OCI-LY1 (cell line): ENCODE measurements around the gene SH3RF3.

ENCODE experiments used
- H2AFZ ChIP-seq: fragments of 200-600 bp; sonication (generic), shearing (Covaris generic); 2 replicates; pipeline ENCODE4 v1.6.0; 2014; ENCODE audit warnings: antibody characterized with exemption, mild to moderate bottlenecking, low read length
- H3F3A ChIP-seq: fragments of 200-600 bp; sonication (generic), shearing (Covaris generic); 2 replicates; pipeline ENCODE4 v1.6.0; 2014; ENCODE audit warnings: mild to moderate bottlenecking, antibody characterized with exemption, low read length, moderate library complexity; ENCODE audit not compliant: insufficient read depth
- H3K27ac ChIP-seq: fragments of 200-600 bp; sonication (generic); 2 replicates; pipeline ENCODE4 v1.5.1; 2014; ENCODE audit warnings: low read length, mixed run types, mild to moderate bottlenecking, low read depth; ENCODE audit not compliant: poor library complexity, severe bottlenecking
- H3K27me3 ChIP-seq: fragments of 200-600 bp; sonication (generic); 2 replicates; pipeline ENCODE4 v1.6.0; 2014; ENCODE audit warnings: antibody characterized with exemption, mild to moderate bottlenecking, low read length, moderate library complexity; ENCODE audit not compliant: insufficient read depth
- H3K36me3 ChIP-seq: fragments of 200-600 bp; sonication (generic); 2 replicates; pipeline ENCODE4 v1.6.1; 2014; ENCODE audit warnings: mild to moderate bottlenecking, antibody characterized with exemption, low read length, moderate library complexity, mixed read lengths; ENCODE audit not compliant: insufficient read depth
- H3K4me1 ChIP-seq: fragments of 200-600 bp; sonication (generic); 2 replicates; pipeline ENCODE4 v1.5.1; 2014; ENCODE audit warnings: mild to moderate bottlenecking, low read length, moderate library complexity; ENCODE audit not compliant: insufficient read depth, severe bottlenecking
- H3K4me2 ChIP-seq: fragments of 200-600 bp; sonication (generic), shearing (Covaris generic); 2 replicates; pipeline ENCODE4 v1.6.1; 2014; ENCODE audit warnings: low read length
- H3K4me3 ChIP-seq: fragments of 200-600 bp; sonication (generic); 2 replicates; pipeline ENCODE4 v1.5.1; 2014; ENCODE audit warnings: low read length, low read depth, mild to moderate bottlenecking, mixed read lengths; ENCODE audit not compliant: poor library complexity, severe bottlenecking
- H3K79me2 ChIP-seq: fragments of 200-600 bp; shearing (Covaris generic); 2 replicates; pipeline ENCODE4 v1.6.1; 2016; ENCODE audit warnings: mixed run types, low read length, mixed read lengths; ENCODE audit not compliant: insufficient read depth
- H3K9ac ChIP-seq: fragments of 200-600 bp; sonication (generic), shearing (Covaris generic); 2 replicates; pipeline ENCODE4 v1.6.1; 2014; ENCODE audit warnings: mild to moderate bottlenecking, low read length, mixed read lengths
- H3K9me2 ChIP-seq: fragments of 200-600 bp; sonication (generic), shearing (Covaris generic); 2 replicates; pipeline ENCODE4 v1.6.1; 2014; ENCODE audit warnings: low read depth, mild to moderate bottlenecking, low read length, mixed read lengths
- H3K9me3 ChIP-seq: fragments of 200-600 bp; shearing (Covaris generic); 2 replicates; pipeline ENCODE4 v1.6.1; 2014; ENCODE audit warnings: low read length, mixed read lengths
- H4K20me1 ChIP-seq: fragments of 200-600 bp; sonication (generic), shearing (Covaris generic); 2 replicates; pipeline ENCODE4 v1.6.0; 2016; ENCODE audit warnings: mild to moderate bottlenecking, low read length; ENCODE audit not compliant: insufficient read depth
- EZH2 ChIP-seq: fragments of 200-600 bp; sonication (generic), shearing (Covaris generic); IDR thresholded peaks from 2 replicates; pipeline ENCODE4 v1.8.0; 2017; ENCODE audit warnings: borderline replicate concordance, mixed run types, mild to moderate bottlenecking, antibody characterized with exemption, low read length, moderate library complexity, mixed read lengths
- TF ChIP-seq, protein P1 (sequence below): fragments of 200-600 bp; sonication (generic), shearing (Covaris generic); IDR thresholded peaks from 2 replicates; pipeline ENCODE4 v1.5.1; 2017; ENCODE audit warnings: mild to moderate bottlenecking, antibody characterized with exemption, low read length, moderate library complexity, mixed read lengths

SH3RF3 gene

DNA sequence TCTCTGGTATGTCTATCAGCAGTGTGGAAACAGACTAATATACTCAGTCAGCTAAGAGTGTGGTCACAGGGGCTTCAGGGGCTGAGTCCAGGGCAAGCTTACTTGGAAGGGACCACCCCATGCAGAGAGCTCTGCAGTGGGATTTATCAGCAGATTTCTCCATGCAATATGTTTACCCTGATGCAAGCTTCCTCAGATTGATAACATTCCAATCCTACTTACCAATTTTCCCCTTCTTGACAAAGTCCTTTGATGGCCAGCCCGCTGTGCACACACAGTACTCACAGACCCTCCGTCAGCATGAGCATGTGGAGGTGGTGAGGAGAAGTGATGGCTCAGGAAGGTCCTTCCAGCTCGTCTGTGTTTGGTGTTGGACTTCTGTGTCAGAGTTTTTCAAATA is 51.8 kb downstream of the SH3RF3 start:
- TF ChIP-seq, protein P1, sequence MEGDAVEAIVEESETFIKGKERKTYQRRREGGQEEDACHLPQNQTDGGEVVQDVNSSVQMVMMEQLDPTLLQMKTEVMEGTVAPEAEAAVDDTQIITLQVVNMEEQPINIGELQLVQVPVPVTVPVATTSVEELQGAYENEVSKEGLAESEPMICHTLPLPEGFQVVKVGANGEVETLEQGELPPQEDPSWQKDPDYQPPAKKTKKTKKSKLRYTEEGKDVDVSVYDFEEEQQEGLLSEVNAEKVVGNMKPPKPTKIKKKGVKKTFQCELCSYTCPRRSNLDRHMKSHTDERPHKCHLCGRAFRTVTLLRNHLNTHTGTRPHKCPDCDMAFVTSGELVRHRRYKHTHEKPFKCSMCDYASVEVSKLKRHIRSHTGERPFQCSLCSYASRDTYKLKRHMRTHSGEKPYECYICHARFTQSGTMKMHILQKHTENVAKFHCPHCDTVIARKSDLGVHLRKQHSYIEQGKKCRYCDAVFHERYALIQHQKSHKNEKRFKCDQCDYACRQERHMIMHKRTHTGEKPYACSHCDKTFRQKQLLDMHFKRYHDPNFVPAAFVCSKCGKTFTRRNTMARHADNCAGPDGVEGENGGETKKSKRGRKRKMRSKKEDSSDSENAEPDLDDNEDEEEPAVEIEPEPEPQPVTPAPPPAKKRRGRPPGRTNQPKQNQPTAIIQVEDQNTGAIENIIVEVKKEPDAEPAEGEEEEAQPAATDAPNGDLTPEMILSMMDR, result no peak
- no peaks in the 10 kb centered on the region for H3K79me2 ChIP-seq

DNA sequence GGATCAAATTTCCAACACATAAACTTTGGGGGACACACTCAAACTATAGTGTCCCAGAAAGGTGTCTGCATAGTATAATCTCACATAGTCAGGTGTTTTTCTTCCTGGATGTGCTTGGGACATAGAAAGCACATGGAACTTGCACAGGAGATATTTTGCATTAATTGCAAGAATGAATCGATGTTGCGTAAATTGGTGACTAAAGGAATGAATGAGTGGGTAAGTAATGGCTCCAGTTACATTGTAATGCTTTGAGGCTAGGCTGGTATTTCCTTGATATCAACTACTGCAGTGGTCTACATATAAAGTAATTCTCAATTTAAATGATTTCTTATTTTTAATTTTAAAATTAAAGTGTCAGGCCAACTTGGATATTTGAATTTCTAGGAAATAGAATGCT is 53.4 kb downstream of the SH3RF3 start:
- H3K27me3 ChIP-seq, result no peaks in the 10 kb centered on the region; the same call in 1 of the 2 replicates
- no peak overlapping the region for H2AFZ ChIP-seq
- H4K20me1 ChIP-seq, result no peaks in the 10 kb centered on the region
- H3K4me3 ChIP-seq, result no peak overlapping the region
- H3K9ac ChIP-seq, result no peak overlapping the region
- no peaks in the 10 kb centered on the region for H3K4me1 ChIP-seq
- no peak overlapping the region for H3K27ac ChIP-seq
- H3K9me3 ChIP-seq, result no peaks in the 10 kb centered on the region
- no peak for TF ChIP-seq EZH2
- TF ChIP-seq, protein P1, result no peak
- no peaks in the 10 kb centered on the region for H3K36me3 ChIP-seq
- H3K9me2 ChIP-seq, result no peaks in the 10 kb centered on the region
- H3F3A ChIP-seq, result no peaks in the 10 kb centered on the region
- no peak overlapping the region for H3K4me2 ChIP-seq
- H3K79me2 ChIP-seq, result no peaks in the 10 kb centered on the region

More for the DNA sequence above, 51.8 kb downstream of the SH3RF3 start:
- Histone ChIP-seq H3F3A (no peaks in the 10 kb centered on the region), H3K36me3 (no peaks in the 10 kb centered on the region), H3K4me3 (no peak overlapping the region), H3K9me2 (no peaks in the 10 kb centered on the region), H3K27ac (no peak overlapping the region), H3K9ac (no peak overlapping the region), H3K4me1 (no peaks in the 10 kb centered on the region), H4K20me1 (no peaks in the 10 kb centered on the region), H3K9me3 (no peaks in the 10 kb centered on the region), H2AFZ (no peak overlapping the region), H3K4me2 (no peak overlapping the region), H3K27me3 (no peaks in the 10 kb centered on the region; the same call in 1 of the 2 replicates)

DNA sequence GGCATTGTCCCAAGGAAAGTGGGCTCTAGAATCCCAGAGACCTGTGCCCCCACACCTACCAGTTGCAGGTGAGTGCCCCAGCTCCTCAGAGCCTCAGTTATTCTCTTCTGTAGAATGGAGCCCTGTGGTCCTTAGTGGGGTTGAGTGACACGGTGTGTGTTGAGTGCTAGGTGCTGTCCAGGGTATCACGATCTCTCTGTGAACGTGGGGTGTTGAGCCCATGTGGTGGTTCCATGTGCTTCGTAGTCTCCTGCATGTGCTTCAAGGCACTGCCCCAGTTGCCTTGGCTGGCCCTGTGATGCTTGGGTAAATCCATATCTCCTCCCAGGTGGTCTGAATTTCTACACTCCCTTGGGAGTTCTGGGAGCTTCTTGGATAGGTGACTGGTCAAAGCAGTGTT is 54.9 kb downstream of the SH3RF3 start:
- Histone ChIP-seq H3K79me2 (no peaks in the 10 kb centered on the region), H3K4me2 (no peak overlapping the region)

More for the DNA sequence above, 54.9 kb downstream of the SH3RF3 start:
- Histone ChIP-seq H3K36me3 (no peaks in the 10 kb centered on the region), H3K4me1 (no peaks in the 10 kb centered on the region), H4K20me1 (no peaks in the 10 kb centered on the region), H3K27ac (no peak overlapping the region), H2AFZ (no peak overlapping the region), H3K27me3 (no peaks in the 10 kb centered on the region; the same call in 1 of the 2 replicates), H3K9me2 (no peaks in the 10 kb centered on the region), H3K9me3 (no peaks in the 10 kb centered on the region), H3F3A (no peaks in the 10 kb centered on the region), H3K4me3 (no peak overlapping the region), H3K9ac (no peak overlapping the region)
- no peak for TF ChIP-seq EZH2
- TF ChIP-seq, protein P1, result no peak
